Inflammatory macrophage (primary cell): ENCODE data around the gene MALAT1.
"Not testable (repeated sequence)": the region's sequence is repeated elsewhere in the genome, so short reads cannot be mapped to it uniquely, and the experiment has no call there.

Experiments used
- DNase-seq, 2 donors: peaks; one replicate each; pipeline ENCODE4 v3.0.0-alpha.2; 2020 to 2022

MALAT1 gene

DNA sequence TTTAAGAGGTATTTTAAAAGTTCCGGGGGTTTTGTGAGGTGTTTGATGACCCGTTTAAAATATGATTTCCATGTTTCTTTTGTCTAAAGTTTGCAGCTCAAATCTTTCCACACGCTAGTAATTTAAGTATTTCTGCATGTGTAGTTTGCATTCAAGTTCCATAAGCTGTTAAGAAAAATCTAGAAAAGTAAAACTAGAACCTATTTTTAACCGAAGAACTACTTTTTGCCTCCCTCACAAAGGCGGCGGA lies 193 bp upstream of the MALAT1 start:
- no peak for DNase-seq

DNA sequence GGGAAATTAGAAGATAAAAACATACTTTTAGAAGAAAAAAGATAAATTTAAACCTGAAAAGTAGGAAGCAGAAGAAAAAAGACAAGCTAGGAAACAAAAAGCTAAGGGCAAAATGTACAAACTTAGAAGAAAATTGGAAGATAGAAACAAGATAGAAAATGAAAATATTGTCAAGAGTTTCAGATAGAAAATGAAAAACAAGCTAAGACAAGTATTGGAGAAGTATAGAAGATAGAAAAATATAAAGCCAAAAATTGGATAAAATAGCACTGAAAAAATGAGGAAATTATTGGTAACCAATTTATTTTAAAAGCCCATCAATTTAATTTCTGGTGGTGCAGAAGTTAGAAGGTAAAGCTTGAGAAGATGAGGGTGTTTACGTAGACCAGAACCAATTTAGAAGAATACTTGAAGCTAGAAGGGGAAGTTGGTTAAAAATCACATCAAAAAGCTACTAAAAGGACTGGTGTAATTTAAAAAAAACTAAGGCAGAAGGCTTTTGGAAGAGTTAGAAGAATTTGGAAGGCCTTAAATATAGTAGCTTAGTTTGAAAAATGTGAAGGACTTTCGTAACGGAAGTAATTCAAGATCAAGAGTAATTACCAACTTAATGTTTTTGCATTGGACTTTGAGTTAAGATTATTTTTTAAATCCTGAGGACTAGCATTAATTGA lies 1.0 kb downstream of the MALAT1 start:
- peak in 1 of 2 donors; percentile 64 for DNase-seq

DNA sequence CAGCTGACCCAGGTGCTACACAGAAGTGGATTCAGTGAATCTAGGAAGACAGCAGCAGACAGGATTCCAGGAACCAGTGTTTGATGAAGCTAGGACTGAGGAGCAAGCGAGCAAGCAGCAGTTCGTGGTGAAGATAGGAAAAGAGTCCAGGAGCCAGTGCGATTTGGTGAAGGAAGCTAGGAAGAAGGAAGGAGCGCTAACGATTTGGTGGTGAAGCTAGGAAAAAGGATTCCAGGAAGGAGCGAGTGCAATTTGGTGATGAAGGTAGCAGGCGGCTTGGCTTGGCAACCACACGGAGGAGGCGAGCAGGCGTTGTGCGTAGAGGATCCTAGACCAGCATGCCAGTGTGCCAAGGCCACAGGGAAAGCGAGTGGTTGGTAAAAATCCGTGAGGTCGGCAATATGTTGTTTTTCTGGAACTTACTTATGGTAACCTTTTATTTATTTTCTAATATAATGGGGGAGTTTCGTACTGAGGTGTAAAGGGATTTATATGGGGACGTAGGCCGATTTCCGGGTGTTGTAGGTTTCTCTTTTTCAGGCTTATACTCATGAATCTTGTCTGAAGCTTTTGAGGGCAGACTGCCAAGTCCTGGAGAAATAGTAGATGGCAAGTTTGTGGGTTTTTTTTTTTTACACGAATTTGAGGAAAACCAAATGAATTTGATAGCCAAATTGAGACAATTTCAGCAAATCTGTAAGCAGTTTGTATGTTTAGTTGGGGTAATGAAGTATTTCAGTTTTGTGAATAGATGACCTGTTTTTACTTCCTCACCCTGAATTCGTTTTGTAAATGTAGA lies 1.7 kb downstream of the MALAT1 start:
- DNase-seq: peak; percentile 56 to 67

DNA sequence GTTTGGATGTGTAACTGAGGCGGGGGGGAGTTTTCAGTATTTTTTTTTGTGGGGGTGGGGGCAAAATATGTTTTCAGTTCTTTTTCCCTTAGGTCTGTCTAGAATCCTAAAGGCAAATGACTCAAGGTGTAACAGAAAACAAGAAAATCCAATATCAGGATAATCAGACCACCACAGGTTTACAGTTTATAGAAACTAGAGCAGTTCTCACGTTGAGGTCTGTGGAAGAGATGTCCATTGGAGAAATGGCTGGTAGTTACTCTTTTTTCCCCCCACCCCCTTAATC lies 2.3 kb downstream of the MALAT1 start:
- DNase-seq: peak in 1 of 2 donors; percentile 29

DNA sequence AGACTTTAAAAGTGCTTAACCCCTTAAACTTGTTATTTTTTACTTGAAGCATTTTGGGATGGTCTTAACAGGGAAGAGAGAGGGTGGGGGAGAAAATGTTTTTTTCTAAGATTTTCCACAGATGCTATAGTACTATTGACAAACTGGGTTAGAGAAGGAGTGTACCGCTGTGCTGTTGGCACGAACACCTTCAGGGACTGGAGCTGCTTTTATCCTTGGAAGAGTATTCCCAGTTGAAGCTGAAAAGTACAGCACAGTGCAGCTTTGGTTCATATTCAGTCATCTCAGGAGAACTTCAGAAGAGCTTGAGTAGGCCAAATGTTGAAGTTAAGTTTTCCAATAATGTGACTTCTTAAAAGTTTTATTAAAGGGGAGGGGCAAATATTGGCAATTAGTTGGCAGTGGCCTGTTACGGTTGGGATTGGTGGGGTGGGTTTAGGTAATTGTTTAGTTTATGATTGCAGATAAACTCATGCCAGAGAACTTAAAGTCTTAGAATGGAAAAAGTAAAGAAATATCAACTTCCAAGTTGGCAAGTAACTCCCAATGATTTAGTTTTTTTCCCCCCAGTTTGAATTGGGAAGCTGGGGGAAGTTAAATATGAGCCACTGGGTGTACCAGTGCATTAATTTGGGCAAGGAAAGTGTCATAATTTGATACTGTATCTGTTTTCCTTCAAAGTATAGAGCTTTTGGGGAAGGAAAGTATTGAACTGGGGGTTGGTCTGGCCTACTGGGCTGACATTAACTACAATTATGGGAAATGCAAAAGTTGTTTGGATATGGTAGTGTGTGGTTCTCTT lies 2.8 kb downstream of the MALAT1 start:
- DNase-seq: peak; percentile 36 to 54

DNA sequence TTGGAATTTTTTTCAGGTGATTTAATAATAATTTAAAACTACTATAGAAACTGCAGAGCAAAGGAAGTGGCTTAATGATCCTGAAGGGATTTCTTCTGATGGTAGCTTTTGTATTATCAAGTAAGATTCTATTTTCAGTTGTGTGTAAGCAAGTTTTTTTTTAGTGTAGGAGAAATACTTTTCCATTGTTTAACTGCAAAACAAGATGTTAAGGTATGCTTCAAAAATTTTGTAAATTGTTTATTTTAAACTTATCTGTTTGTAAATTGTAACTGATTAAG lies 3.4 kb downstream of the MALAT1 start:
- DNase-seq: peak in 1 of 2 donors; percentile 50

DNA sequence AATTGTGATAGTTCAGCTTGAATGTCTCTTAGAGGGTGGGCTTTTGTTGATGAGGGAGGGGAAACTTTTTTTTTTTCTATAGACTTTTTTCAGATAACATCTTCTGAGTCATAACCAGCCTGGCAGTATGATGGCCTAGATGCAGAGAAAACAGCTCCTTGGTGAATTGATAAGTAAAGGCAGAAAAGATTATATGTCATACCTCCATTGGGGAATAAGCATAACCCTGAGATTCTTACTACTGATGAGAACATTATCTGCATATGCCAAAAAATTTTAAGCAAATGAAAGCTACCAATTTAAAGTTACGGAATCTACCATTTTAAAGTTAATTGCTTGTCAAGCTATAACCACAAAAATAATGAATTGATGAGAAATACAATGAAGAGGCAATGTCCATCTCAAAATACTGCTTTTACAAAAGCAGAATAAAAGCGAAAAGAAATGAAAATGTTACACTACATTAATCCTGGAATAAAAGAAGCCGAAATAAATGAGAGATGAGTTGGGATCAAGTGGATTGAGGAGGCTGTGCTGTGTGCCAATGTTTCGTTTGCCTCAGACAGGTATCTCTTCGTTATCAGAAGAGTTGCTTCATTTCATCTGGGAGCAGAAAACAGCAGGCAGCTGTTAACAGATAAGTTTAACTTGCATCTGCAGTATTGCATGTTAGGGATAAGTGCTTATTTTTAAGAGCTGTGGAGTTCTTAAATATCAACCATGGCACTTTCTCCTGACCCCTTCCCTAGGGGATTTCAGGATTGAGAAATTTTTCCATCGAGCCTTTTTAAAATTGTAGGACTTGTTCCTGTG lies 3.9 kb downstream of the MALAT1 start:
- DNase-seq: peak; percentile 46 to 66

DNA sequence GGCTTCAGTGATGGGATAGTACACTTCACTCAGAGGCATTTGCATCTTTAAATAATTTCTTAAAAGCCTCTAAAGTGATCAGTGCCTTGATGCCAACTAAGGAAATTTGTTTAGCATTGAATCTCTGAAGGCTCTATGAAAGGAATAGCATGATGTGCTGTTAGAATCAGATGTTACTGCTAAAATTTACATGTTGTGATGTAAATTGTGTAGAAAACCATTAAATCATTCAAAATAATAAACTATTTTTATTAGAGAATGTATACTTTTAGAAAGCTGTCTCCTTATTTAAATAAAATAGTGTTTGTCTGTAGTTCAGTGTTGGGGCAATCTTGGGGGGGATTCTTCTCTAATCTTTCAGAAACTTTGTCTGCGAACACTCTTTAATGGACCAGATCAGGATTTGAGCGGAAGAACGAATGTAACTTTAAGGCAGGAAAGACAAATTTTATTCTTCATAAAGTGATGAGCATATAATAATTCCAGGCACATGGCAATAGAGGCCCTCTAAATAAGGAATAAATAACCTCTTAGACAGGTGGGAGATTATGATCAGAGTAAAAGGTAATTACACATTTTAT lies 4.6 kb downstream of the MALAT1 start:
- DNase-seq: no peak

DNA sequence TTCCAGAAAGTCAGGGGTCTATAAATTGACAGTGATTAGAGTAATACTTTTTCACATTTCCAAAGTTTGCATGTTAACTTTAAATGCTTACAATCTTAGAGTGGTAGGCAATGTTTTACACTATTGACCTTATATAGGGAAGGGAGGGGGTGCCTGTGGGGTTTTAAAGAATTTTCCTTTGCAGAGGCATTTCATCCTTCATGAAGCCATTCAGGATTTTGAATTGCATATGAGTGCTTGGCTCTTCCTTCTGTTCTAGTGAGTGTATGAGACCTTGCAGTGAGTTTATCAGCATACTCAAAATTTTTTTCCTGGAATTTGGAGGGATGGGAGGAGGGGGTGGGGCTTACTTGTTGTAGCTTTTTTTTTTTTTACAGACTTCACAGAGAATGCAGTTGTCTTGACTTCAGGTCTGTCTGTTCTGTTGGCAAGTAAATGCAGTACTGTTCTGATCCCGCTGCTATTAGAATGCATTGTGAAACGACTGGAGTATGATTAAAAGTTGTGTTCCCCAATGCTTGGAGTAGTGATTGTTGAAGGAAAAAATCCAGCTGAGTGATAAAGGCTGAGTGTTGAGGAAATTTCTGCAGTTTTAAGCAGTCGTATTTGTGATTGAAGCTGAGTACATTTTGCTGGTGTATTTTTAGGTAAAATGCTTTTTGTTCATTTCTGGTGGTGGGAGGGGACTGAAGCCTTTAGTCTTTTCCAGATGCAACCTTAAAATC lies 5.3 kb downstream of the MALAT1 start:
- DNase-seq: peak; percentile 38 to 49

DNA sequence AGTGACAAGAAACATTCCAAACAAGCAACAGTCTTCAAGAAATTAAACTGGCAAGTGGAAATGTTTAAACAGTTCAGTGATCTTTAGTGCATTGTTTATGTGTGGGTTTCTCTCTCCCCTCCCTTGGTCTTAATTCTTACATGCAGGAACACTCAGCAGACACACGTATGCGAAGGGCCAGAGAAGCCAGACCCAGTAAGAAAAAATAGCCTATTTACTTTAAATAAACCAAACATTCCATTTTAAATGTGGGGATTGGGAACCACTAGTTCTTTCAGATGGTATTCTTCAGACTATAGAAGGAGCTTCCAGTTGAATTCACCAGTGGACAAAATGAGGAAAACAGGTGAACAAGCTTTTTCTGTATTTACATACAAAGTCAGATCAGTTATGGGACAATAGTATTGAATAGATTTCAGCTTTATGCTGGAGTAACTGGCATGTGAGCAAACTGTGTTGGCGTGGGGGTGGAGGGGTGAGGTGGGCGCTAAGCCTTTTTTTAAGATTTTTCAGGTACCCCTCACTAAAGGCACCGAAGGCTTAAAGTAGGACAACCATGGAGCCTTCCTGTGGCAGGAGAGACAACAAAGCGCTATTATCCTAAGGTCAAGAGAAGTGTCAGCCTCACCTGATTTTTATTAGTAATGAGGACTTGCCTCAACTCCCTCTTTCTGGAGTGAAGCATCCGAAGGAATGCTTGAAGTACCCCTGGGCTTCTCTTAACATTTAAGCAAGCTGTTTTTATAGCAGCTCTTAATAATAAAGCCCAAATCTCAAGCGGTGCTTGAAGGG lies 6.0 kb downstream of the MALAT1 start:
- peak; percentile 26 to 29 for DNase-seq

DNA sequence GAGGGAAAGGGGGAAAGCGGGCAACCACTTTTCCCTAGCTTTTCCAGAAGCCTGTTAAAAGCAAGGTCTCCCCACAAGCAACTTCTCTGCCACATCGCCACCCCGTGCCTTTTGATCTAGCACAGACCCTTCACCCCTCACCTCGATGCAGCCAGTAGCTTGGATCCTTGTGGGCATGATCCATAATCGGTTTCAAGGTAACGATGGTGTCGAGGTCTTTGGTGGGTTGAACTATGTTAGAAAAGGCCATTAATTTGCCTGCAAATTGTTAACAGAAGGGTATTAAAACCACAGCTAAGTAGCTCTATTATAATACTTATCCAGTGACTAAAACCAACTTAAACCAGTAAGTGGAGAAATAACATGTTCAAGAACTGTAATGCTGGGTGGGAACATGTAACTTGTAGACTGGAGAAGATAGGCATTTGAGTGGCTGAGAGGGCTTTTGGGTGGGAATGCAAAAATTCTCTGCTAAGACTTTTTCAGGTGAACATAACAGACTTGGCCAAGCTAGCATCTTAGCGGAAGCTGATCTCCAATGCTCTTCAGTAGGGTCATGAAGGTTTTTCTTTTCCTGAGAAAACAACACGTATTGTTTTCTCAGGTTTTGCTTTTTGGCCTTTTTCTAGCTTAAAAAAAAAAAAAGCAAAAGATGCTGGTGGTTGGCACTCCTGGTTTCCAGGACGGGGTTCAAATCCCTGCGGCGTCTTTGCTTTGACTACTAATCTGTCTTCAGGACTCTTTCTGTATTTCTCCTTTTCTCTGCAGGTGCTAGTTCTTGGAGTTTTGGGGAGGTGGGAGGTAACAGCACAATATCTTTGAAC lies 6.8 kb downstream of the MALAT1 start:
- DNase-seq: peak in 1 of 2 donors; percentile 31

DNA sequence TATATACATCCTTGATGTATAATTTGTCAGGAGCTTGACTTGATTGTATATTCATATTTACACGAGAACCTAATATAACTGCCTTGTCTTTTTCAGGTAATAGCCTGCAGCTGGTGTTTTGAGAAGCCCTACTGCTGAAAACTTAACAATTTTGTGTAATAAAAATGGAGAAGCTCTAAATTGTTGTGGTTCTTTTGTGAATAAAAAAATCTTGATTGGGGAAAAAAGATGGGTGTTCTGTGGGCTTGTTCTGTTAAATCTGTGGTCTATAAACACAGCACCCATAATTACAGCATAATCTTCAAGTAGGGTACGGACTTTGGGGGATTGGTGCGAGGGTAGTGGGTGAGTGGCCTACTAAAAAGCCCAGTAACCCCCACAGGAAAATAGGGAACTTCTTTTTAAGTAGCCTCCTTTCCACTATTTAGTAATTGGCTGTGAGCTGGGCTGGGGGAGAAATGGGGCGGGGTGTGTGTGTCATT lies 7.5 kb downstream of the MALAT1 start:
- peak; percentile 55 to 64 for DNase-seq

DNA sequence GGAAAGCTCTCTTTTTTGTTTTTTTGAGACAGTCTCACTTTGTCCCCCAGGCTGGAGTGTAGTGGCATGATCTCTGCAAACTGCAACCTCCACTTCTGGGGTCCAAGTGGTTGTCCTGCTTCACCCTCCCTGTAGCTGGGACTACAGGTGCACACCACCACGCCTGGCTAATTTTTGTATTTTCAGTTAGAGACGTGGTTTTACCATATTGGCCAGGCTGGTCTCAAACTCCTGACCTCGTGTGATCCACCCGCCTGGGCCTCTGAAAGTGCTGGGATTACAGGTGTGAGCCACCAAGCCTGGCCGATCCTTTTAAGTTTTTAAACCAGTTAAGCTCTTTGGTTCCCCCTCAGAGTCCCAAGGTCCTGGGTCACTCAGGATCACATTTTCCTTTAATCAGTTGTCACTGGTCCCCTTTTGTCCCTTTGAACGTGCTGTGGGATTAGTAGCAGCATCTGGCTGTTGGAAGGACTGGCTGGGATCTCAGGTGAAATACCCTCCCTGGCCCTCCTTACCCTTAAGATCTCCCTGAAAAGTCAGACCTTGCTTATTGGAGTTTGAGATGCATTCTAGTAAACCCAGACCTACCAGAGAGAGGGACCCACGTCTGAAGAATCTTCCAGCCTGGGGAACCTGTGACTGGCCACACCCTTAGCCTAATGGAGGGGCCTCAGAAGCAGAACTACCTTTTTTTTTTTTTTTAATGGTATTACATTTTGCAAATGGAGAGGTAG lies 8.1 kb downstream of the MALAT1 start:
- no peak for DNase-seq

DNA sequence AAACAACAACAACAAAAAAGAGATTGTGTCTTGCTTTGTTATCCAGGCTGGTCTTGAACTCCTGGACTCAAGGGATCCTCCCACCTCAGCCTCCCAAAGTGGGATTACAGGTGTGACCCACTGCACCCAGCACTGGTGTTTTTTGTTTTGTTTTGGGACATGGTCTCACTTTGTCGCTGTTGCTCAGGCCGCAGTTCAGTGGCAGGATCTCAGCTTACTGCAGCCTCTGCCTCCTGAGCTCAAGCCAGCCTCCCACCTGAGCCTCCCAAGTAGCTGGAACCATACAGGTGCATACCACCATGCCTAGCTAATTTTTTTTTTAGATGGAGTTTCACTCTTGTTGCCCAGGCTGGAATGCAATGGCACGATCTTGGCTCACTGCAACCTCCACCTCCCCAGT lies 13.5 kb downstream of the MALAT1 start:
- not testable (repeated sequence) for DNase-seq

DNA sequence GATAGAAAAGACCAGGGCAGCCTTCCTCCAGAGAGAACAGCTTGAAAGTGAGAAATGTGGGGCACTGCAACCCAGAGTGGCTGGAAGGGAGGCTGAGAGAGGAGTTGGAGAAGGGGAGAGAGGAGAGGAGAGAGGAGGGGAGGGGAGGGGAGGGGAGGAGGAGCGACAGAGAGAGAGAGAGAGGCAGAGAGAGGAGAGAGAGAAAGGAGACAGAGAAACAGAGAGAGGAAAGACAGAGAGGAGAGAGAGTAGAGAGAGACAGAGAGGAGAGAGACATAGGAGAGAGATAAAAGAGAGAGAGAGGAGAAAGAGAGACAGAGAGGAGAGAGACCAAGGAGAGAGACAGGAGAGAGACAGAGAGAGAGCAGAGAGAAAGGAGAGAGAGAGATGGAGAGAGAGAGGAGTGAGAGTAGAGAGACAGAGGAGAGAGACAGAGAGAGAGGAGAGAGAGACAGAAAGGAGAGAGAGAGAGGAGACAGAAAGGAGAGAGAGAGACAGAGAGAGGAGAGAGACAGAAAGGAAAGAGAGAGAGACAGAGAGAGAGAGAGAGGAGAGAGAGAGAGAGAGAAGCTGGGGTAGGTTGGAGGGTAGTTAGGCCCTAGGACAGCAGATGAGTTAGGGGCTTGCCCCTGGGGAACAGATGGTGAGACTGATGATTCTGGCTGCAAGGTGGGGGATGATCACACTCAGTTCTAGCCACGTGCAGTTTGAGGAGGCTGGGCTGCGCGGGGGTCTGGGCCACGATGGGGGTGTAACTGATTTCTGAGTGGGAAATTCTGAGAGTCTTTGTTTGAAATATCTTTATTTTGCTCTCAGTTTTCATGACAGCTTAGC lies 17.5 kb downstream of the MALAT1 start:
- DNase-seq: no peak

DNA sequence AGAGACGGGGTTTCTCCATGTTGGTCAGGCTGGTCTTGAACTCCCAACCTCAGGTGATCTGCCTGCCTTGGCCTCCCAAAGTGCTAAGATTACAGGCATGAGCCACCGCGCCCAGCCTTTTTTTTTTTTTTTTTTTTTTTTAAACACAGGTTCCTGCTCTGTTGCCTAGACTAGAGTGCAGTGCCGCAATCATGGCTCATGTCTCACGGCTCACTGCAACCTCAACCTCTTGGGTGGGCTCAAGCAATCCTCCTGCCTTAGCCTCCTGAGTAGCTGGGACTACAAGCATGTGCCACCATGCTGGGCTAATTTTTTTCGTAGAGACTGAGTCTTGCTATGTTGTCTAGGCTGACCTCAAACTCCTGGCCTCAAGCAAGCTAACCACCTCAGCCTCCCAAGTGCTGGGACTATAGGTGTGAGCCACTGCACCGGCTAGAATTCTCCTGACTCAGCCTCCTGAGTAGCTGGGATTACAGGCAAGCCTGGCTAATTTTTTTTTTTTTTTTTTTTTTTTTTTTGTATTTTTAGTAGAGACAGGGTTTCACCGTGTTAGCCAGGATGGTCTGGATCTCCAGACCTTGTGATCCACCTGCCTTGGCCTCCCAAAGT lies 20.2 kb downstream of the MALAT1 start:
- DNase-seq: not testable (repeated sequence)

DNA sequence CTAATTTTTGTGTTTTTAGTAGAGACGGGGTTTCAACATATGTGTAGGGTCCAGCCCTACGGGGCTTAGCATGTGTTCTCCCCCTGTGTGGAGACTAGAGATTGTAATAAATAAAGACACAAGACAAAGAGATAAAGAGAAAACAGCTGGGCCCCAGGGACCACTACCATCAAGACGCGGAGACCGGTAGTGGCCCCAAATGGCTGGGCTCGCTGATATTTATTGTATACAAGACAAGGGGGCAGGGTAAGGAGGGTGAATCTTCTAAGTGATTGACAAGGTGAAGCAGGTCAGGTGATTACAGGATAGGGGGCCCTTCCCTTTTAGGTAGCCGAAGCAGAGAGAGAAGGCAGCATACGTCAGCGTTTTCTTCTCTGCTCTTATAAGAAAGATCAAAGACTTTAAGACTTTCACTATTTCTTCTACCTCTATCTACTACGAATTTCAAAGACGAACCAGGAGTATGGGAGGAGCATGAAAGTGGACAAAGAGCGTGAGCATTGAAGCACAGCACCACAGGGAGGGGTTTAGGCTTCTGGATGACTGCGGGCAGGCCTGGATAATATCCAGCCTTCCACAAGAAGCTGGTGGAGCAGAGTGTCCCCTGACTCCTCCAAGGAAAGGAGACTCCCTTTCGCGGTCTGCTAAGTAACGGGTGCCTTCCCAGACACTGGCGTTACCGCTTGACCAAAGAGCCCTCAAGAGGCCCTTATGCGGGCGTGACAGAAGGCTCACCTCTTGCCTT lies 23.1 kb downstream of the MALAT1 start:
- DNase-seq: not testable (repeated sequence)
